ENCODE data around the gene PRAME.

DNA sequence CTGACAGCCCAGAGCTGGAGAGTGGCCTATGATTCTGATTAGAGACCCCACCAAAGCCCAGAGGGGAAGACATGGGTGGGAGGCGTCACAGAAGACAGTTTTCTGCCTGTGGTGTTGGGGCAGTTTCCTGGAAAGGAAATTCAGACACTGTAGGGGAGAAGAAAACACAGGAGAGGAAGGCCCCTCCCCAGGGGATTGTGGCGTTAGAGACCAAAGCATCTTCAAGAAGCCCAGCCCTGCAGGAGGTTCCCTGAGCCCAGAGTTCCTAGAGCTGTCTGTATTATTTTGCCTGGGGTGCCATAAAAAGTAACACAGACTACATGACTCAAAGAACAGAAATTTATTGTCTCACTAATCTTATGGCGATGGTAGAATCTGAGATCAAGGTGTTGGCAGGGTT is 40.2 kb upstream of the PRAME start:
- no peak for TF ChIP-seq POLR2A (IDR thresholded peaks at IDR 0.05; ENCODE audit: low read length)
- TF ChIP-seq GATA1 (IDR thresholded peaks at IDR 0.05; ENCODE audit: low read depth, low read length) = no peak

Data from erythroblast (primary cell).